Spleen (tissue), 11 donors: ENCODE measurements around the gene SLFN11. TPM values are rescaled to one million over a fixed set of nuclear protein-coding genes. Genes with fewer than 3 reads are reported as not detected.

Experiments used
- DNase-seq: peaks from one replicate; pipeline ENCODE4 v3.0.0-alpha.2; 2020
- H3K27ac ChIP-seq, 8 donors: fragments of 200-600 bp; sonication (generic) in 7 of 8; 1 replicate in 4 of 8; 2 replicates in 4 of 8; pipeline versions ENCODE4 v1.5.0 to v1.8.0; 2016 to 2021; ENCODE audit warnings: inconsistent platforms in 4 of 8, mild to moderate bottlenecking in 4 of 8, moderate library complexity in 1 of 8
- H3K27me3 ChIP-seq, 7 donors: fragments of 200-600 bp; sonication (generic) in 6 of 7; replicated peaks in 1 of 7; 1 replicate in 4 of 7; 2 replicates in 3 of 7; pipeline versions ENCODE4 v1.5.0 to v1.8.0; 2016 to 2021; ENCODE audit warnings: inconsistent platforms in 3 of 7, mild to moderate bottlenecking in 1 of 7
- H3K36me3 ChIP-seq, 6 donors: fragments of 200-600 bp; sonication (generic) in 5 of 6; 1 replicate in 4 of 6; 2 replicates in 2 of 6; pipeline versions ENCODE4 v1.5.0 to v1.8.0; 2016 to 2021; ENCODE audit warnings: inconsistent platforms in 2 of 6
- H3K4me1 ChIP-seq, 6 donors: fragments of 200-600 bp; sonication (generic) in 5 of 6; 1 replicate in 3 of 6; 2 replicates in 3 of 6; pipeline versions ENCODE4 v1.5.0 to v1.8.0; 2016 to 2021; ENCODE audit warnings: inconsistent platforms in 3 of 6
- H3K4me3 ChIP-seq, 8 donors: fragments of 200-600 bp; sonication (generic) in 7 of 8; 1 replicate in 4 of 8; 2 replicates in 4 of 8; pipeline versions ENCODE4 v1.5.0 to v1.8.0; 2016 to 2021; ENCODE audit warnings: inconsistent platforms in 4 of 8, mild to moderate bottlenecking in 4 of 8, moderate library complexity in 2 of 8
- H3K9me3 ChIP-seq, 8 donors: fragments of 200-600 bp; sonication (generic) in 7 of 8; 1 replicate in 4 of 8; 2 replicates in 4 of 8; pipeline versions ENCODE4 v1.5.0 to v1.8.0; 2016 to 2021; ENCODE audit warnings: inconsistent platforms in 4 of 8
- CTCF ChIP-seq, 11 experiments: fragments of 200-600 bp in 7 of 11; fragments of 450-650 bp in 4 of 11; sonication (generic) in 4 of 11; IDR thresholded peaks in 8 of 11; conservative IDR thresholded peaks in 3 of 11; 1 replicate in 7 of 11; 2 replicates in 4 of 11; pipeline versions ENCODE4 v1.4.0 to v1.8.0; 2016 to 2021; ENCODE audit warnings: antibody characterized with exemption in 11 of 11, inconsistent platforms in 4 of 11, mild to moderate bottlenecking in 1 of 11
- POLR2A ChIP-seq, 3 donors: fragments of 450-650 bp; IDR thresholded peaks; one replicate each; pipeline ENCODE4 v1.5.1; 2017; ENCODE audit warnings: antibody characterized with exemption in 3 of 3, mild to moderate bottlenecking in 1 of 3
- POLR2AphosphoS5 ChIP-seq, 3 donors: sonication (generic); formaldehyde crosslinking; IDR thresholded peaks; one replicate each; pipeline ENCODE4 v1.5.1; 2017; ENCODE audit warnings: antibody characterized with exemption in 3 of 3
- WGBS, 5 donors: extraction: QIAGEN DNeasy Blood & Tissue Kit in 3 of 5; methylation state at CpG; one replicate each; pipeline versions ENCODE4 v1.1.5 to v1.1.7; 2013 to 2018; 5-methylcytosine and 5-hydroxymethylcytosine counted together
- intact Hi-C: fragments of 100-400 bp; cut with DNase I; formaldehyde crosslinking; loops from one replicate; pipeline ENCODE4 v1.15.0; 2023; ENCODE audit warnings: low total_unique reads
- polyA plus RNA-seq, 3 donors: library from polyadenylated mRNA; stranded (reverse); fragments of 200-250 nt; gene quantifications; one replicate each; pipeline ENCODE4 v1.2.1, GENCODE V29; 2013
- total RNA-seq, 7 donors: library from RNA; depleted of rRNA in 3 of 7; stranded (reverse); fragments of >200 nt in 3 of 7; fragmentation: NEBNext Ultra II Directional in 4 of 7; extraction: Animal tissue kit (Norgen Biotek cat#: 25700) in 4 of 7; gene quantifications; one replicate each; pipeline versions ENCODE4 v1.1.0 to v1.2.1, GENCODE V29; 2016 to 2021
- donor health status: healthy with polysubstance abuse.
- donor health status: DM: no; HTN: no; CAD: no; lungs with moderate emphysema.
- donor health status: DM: no; HTN: no; CAD: no.
- donor health status: Bipolar disorder and iron deficiency.
- donor health status: healthy.
- donor health status: DM: no; HTN: no; CAD: no.
- donor health status: DM: yes; HTN: yes; CAD: no.

SLFN11 gene
- total and polyA plus RNA-seq, 10 donors = 6.5 to 73.9 (median 56.6) TPM

- peaks cover 0 to 1% (median 0%) of the 10 kb centered on the region in 6 donors for H3K36me3 ChIP-seq
- peaks cover 0 to 18% (median 9%) of the 10 kb centered on the region in 8 donors for H3K9me3 ChIP-seq
- H3K27me3 ChIP-seq = no peaks in the 10 kb centered on the region
- H3K4me1 ChIP-seq = peaks cover 13 to 70% (median 56%) of the 10 kb centered on the region in 6 donors
- DNase-seq = no peak
- intact Hi-C loops = no loop called here
- 21 to 36% (median 34%) methylated on average over 13 to 25 of the region's 25 CpGs for WGBS, 5 donors
- H3K27ac ChIP-seq = peak overlapping the region; percentile 74 to 90 (median 86)
- peak overlapping the region; percentile 33 to 70 (median 42) for H3K4me3 ChIP-seq
- TF ChIP-seq CTCF (IDR thresholded peaks at IDR 0.05 in 8 of 11, conservative IDR thresholded peaks at IDR 0.05 in 3 of 11) (no peak), POLR2AphosphoS5 (IDR thresholded peaks at IDR 0.05) (no peak), POLR2A (IDR thresholded peaks at IDR 0.05) (no peak)
Observed at GRCh38 chr17:35345445-35345925, 27.9 kb downstream of the SLFN11 start.

GRCh38 chr17:35344262-35344661 is 29.2 kb downstream of the SLFN11 start:
- no peak for TF ChIP-seq POLR2AphosphoS5 (IDR thresholded peaks at IDR 0.05)
- no peak for TF ChIP-seq CTCF (IDR thresholded peaks at IDR 0.05 in 8 of 11, conservative IDR thresholded peaks at IDR 0.05 in 3 of 11)
- TF ChIP-seq POLR2A (IDR thresholded peaks at IDR 0.05) = no peak
- H3K4me1 ChIP-seq = peaks cover 13 to 69% (median 56%) of the 10 kb centered on the region in 6 donors
- H3K36me3 ChIP-seq = no peaks in the 10 kb centered on the region
- 91 to 100% (median 98%) methylated on average over 3 of the region's 3 CpGs for WGBS, 5 donors
- intact Hi-C loops = no loop called here
- H3K4me3 ChIP-seq = no peak overlapping the region
- DNase-seq = no peak
- no peaks in the 10 kb centered on the region for H3K27me3 ChIP-seq
- peaks cover 0 to 25% (median 11%) of the 10 kb centered on the region in 8 donors for H3K9me3 ChIP-seq
- no peak overlapping the region for H3K27ac ChIP-seq

GRCh38 chr17:35342276-35342675 is 31.1 kb downstream of the SLFN11 start:
- Histone ChIP-seq H3K4me1 (peaks cover 13 to 53% (median 42%) of the 10 kb centered on the region in 6 donors), H3K27ac (peak overlapping the region in 4 of 8 donors; percentile 22 to 62 (median 40)), H3K9me3 (peaks cover 0 to 25% (median 11%) of the 10 kb centered on the region in 8 donors), H3K27me3 (no peaks in the 10 kb centered on the region), H3K4me3 (peak overlapping the region in 1 of 8 donors; percentile 47), H3K36me3 (no peaks in the 10 kb centered on the region)
- TF ChIP-seq POLR2AphosphoS5 (IDR thresholded peaks at IDR 0.05) = no peak
- no peak for TF ChIP-seq CTCF (IDR thresholded peaks at IDR 0.05 in 8 of 11, conservative IDR thresholded peaks at IDR 0.05 in 3 of 11)
- TF ChIP-seq POLR2A (IDR thresholded peaks at IDR 0.05) = no peak
- no peak for DNase-seq
- intact Hi-C loops = no loop called here

DNA sequence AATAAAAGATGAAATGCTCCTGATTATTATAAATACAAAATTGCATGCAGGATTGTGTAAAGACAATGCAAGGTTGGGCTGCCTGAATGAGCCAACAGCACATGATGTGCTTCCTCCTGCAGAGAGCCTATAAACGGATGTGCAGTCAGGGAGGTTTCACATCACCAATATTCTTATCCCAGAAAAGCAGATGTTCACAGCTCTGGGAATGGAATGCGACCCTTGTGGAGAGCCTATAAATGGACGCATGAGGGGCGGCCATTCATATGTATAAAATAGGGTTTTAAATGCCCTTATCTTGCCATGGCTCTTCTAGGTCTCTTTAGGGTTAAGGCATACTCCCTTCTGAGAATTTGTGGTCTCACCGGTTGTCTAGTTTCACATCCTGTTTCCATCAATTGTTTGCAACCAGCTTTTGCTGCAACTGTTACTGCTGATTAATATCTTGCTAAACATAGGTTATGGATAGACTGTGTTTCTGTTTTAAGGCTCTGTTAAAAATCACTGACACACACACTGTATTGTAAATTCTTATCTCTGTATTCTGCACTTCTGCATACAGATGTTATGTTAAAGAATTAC is 31.9 kb downstream of the SLFN11 start:
- Histone ChIP-seq H3K4me1 (peaks cover 9 to 45% (median 34%) of the 10 kb centered on the region in 6 donors), H3K27ac (peak overlapping the region in 5 of 8 donors; percentile 22 to 62 (median 40)), H3K4me3 (peak overlapping the region in 1 of 8 donors; percentile 47), H3K36me3 (no peaks in the 10 kb centered on the region), H3K9me3 (peaks cover 0 to 25% (median 11%) of the 10 kb centered on the region in 8 donors), H3K27me3 (no peaks in the 10 kb centered on the region)
- 29 to 49% (median 40%) methylated on average over 5 of the region's 5 CpGs for WGBS, 5 donors
- TF ChIP-seq CTCF (IDR thresholded peaks at IDR 0.05 in 8 of 11, conservative IDR thresholded peaks at IDR 0.05 in 3 of 11) (no peak), POLR2AphosphoS5 (IDR thresholded peaks at IDR 0.05) (no peak), POLR2A (IDR thresholded peaks at IDR 0.05) (no peak)
- intact Hi-C loops = no loop called here
- no peak for DNase-seq
